ENCODE data around the gene MGARP.

GRCh38 chr4:139273835-139274234, 6.2 kb downstream of the MGARP start:
- TF ChIP-seq POLR2A (IDR thresholded peaks at IDR 0.05) (no peak), CTCF (IDR thresholded peaks at IDR 0.05) (no peak), POLR2AphosphoS5 (IDR thresholded peaks at IDR 0.05; ENCODE audit: insufficient read depth in 1 of 2, low read depth in 1 of 2) (no peak)

Measured in vagina (tissue), 2 donors.